ENCODE data around the gene ZNF710.

- TF ChIP-seq, protein P1, sequence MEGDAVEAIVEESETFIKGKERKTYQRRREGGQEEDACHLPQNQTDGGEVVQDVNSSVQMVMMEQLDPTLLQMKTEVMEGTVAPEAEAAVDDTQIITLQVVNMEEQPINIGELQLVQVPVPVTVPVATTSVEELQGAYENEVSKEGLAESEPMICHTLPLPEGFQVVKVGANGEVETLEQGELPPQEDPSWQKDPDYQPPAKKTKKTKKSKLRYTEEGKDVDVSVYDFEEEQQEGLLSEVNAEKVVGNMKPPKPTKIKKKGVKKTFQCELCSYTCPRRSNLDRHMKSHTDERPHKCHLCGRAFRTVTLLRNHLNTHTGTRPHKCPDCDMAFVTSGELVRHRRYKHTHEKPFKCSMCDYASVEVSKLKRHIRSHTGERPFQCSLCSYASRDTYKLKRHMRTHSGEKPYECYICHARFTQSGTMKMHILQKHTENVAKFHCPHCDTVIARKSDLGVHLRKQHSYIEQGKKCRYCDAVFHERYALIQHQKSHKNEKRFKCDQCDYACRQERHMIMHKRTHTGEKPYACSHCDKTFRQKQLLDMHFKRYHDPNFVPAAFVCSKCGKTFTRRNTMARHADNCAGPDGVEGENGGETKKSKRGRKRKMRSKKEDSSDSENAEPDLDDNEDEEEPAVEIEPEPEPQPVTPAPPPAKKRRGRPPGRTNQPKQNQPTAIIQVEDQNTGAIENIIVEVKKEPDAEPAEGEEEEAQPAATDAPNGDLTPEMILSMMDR (IDR thresholded peaks at IDR 0.05): no peak
- TF ChIP-seq EP300 (IDR thresholded peaks at IDR 0.05): no peak
- TF ChIP-seq POLR2A (IDR thresholded peaks at IDR 0.05; ENCODE audit: low read depth): no peak
- TF ChIP-seq POLR2AphosphoS5 (IDR thresholded peaks at IDR 0.05): no peak
These were observed 50.8 kb downstream of the ZNF710 start for GRCh38 chr15:90051874-90052273.

Measured in esophagus muscularis mucosa (tissue), 4 donors.